Measurements from ENCODE around the gene DDX28.

GRCh38 chr16:68047987-68048386, 25.0 kb upstream of the DDX28 start:
- no peak for TF ChIP-seq POLR2A (IDR thresholded peaks at IDR 0.05; ENCODE audit: low read length)
- no peak for TF ChIP-seq GATA1 (IDR thresholded peaks at IDR 0.05; ENCODE audit: low read depth, low read length)
